CD4-positive, alpha-beta T cell treated with Interleukin-6 for 4 hours (primary cell): ENCODE results near the gene CDC42BPG.

Experiments
- DNase-seq: peaks from one replicate; pipeline ENCODE4 v3.0.0-alpha.2; 2020; ENCODE audit warnings: mixed read lengths

Gene CDC42BPG

DNA sequence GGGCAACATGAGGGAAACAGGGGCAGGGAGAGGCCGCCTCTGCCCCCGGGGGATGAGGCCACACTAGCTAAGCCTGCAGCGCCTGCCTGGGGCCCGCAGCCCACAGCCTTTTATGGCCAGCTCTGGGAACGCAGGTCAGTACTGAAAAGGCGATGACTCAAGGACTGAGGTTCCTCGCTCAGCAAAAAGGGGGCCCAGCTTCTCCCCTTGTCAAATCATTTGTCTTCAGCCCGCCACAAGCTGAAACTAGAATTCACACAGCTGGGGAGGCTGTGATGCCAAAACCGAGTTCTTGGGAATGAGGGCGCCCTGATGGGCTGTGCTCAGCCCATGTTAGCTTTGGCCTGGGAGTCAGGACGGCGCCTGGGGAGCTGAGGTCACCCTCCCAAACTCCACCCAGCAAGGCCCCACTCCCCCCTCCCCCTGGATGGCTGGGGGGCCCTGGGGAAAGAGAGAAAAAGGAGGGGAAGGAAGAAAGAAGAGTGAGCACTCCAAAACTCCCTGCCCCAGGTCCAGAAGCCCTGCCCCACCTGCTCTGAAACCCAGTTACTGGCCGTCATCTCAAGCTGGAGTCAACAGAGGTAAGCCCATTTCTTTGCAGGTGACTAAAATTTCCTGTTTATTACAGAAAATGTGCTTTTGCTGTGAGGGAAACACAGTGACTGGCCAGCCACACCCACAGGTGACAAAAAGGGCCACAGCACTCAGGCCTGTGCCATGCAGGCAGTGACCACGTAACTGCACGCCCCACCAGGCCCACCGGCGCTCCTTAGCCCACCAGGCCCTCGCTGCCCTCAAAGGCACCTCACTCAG lies 20.2 kb upstream of the CDC42BPG start:
- peak; percentile 60 for DNase-seq

DNA sequence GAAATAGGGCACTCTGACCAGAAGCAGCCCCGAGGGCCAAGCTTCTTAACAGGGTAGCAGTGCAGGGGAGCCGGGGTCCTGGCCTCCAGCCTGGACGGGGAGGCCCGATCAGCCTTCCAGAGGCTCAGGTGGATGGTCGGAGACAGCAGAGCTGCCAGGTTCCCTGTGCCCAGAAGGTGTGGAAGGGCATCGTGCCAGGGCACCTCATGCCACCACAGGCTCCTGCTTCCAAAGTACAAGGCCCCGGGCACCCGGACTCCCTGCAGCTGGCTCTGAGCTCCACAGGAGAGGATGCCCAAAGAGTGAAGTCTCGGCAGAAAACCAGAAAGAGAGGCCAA lies 19.7 kb upstream of the CDC42BPG start:
- no peak for DNase-seq

DNA sequence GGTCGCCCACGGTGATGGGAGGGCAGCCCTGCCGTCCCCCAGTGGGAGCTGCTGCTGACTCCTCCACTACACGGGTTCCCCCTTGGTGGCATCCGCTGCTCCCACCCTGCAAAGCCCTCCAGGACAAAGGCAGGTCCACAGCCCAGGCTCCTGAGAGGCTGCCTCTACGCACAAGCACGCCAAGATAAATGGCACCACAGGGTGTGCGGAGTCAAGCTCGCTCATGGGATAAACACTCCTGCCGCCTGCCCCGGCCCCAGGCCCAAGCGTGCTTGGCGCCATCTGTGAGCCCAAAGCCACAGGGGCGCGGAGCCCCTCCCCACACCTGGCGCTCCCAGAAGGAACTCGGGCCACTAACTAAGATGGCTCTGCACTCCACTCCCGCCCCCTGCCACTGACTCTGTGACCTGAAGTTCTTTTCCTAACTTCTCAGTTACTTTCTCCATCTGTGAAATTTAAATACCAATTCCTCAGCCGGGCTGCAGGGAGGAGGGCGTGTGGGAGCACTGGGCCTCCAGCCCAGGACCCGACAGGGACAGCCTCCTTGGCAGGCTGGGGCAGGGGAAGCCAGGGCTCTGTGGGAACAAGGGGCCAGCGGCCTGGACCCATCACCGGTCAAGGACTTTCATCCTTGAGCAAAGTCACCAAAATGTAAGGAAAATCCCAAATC lies 19.1 kb upstream of the CDC42BPG start:
- no peak for DNase-seq

DNA sequence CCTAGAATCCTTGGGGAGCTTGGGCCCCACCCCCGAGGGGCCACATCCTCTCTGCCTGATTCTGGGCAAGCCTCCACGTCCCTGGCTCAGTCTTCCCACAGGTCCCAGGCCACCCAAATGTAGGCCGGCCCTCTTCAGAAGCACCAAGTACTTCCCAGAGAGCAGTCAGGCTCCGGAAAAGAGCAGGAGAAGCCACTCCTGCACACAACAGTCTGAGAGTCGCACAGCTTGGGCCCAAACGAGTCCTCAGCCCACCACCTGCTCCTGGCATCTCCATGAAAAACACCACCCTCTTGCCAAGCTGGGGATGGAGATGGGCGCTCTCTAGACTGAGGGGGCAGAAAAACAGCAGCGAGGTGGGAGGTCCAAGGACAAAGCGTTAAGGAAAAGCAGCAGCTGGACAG lies 18.5 kb upstream of the CDC42BPG start:
- DNase-seq, result no peak

DNA sequence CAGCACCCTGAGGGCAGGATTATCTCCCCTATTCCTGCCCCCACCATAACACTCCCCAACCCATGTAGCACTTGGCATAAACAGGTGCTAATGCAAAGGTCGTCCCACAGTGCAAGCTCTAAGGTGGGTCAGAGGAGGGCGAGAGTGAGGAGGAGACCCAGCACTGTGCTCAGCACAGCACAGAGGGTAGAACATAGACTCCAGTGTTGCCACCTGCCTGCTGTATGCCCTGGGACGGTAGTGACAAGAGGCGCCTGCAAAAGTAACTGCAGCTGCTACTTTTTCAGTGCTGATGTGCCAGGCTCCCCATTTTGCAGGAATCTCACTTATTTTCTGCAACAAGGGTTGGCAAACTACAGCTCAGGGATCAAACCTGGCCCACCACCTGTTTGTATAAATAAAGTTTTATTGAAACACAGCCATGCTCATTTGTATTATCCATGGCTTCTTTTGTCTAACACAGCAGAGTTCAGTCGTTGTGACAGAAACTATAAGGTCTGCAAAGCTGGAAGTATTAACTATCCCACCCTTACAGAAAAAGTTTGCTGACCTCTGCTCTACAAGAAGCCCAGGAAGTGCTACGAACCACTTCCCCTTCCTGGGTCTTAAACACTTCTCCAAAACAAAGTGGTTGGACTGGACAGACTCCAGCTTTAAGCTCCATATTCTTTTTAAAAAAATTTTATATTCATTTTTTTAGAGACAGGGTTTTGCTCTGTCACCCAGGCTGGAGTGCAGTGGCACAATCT lies 16.9 kb upstream of the CDC42BPG start:
- peak; percentile 48 for DNase-seq

DNA sequence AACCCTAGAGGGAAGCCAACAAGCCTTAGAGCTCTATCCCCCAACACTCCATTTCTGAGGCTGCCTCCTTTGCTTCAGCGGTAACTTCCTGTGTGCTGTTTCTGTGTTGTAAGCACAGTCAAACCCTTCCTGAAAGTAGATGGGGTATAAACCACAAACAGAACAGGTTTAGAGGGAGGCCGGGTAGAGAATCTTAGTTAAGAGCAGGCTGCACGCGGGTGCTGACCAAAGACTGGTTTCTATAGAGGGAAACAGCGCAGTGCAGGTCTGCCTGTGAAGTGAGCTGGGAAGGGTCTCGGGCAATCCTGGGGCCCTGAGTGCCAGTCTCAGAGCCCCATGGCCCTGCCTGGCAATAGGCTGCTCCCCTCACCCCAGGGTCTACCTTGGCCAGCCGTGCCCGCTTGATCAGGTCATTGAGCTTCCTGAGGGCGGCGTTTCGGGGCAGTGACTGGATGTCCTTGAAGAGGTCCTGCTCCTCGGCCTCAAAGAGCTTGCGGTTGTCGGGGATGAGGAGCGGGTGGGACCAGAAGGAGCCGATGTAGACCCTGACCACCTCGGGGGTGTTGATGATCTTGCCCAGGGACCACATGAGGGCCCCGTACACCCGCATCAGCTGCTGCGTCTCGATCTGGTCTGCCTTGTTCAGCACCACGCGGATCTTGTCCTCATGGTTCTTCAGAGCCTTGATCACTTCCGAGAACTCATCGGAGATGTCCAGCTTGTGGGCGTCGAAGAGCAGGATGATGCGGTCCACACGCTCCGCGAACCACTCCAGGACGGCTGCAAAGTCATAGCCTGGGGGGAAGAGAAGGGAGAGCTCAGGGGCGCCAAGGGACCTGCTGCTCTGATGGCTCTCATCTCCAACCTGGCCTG lies 15.3 kb upstream of the CDC42BPG start:
- DNase-seq, result peak; percentile 69

DNA sequence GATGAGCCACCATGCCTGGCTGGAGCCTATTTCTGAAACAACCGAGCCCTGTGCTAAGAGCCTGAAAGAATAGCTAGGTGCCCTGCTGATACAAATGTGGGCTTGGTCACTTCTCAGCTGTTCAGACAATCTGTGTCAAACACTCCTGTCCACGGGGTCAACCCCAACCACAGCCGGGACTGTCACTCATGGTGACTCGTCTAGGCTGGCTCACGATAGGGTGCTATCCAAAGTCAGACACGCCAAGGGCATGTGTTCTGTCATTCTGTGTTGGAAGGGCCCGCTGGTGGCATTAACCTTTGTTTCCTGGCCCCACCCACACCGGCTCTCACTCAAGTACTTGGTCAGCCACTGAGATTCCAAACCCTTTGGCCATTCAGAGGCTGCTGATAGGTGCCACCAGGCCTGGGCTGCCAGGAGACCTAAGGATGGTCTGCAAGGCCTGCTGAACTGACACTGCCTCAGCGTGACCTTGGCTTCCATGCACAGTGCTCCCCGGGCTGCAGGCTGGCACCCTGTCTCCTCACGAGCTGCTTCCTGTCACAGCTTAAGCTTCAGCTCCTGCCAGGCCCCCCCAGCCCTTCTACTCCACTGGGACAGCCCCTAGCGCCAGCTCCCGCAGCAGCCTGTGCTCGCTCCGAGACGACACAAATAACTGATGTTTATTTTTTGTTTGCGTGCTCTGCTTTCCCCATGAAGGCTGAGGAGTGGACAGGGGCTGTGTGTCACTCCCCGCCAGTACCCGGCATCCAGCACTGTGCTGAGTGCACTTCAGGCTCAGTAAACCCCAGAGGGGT lies 14.2 kb upstream of the CDC42BPG start:
- peak; percentile 84 for DNase-seq

DNA sequence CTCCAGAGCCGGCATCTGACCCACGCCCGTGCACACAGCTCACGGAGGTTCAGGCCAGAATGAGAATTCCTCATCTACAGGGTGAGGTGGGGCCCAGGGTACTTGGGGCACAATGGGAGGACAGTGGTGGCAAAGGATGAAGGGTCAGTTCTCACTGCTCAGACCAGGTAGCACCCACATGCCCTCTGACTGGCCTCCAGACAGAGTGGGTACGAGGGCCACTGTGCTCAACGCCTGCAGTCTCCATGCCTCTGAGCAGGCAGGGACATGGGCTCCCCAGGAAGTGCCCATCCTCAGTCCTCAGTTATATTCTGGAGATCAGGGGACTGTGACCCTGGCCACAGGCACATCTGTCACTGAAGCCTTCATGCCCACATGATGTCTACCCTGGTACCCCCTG lies 13.0 kb upstream of the CDC42BPG start:
- DNase-seq, result no peak

DNA sequence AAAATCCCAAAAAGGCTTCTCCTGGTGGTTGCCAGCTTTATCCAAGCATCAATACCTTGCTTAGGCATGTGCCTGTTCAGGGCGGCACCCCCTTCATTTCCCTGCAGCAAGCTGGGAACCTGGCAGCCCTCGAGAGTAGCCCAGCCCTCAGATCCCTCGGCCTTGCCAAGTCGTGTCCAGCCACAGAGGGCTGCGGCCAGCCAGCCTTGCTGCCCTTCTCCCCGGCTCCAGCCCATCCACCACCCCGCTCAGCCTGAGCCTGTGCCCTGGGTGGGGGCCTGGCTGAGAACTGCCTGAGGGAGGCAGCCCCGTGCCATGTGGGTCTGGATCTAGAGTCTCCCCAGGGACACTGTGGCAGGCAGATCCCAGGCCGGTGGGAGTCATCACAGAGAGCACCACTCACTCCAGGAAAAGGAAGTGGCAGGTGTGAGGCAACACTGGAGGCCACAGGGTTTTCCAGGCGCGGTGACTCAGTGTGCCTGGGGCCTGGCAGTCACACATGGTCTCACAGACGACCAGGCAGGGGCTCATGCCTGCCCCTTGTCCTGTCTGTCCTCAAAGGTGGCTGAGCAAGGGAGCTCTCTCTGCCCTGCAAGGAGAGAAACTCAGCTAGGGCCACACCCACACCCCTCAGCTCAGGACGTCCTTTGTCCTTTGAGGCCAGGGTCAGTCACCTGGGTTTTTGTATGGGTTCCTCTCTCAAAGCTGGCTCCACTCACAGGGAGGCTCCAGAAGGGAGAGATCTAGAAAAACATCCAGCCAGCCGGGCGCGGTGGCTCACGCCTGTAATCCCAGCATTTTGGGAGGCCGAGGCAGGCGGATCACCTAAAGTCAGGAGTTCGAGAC lies 12.2 kb upstream of the CDC42BPG start:
- peak; percentile 59 for DNase-seq

DNA sequence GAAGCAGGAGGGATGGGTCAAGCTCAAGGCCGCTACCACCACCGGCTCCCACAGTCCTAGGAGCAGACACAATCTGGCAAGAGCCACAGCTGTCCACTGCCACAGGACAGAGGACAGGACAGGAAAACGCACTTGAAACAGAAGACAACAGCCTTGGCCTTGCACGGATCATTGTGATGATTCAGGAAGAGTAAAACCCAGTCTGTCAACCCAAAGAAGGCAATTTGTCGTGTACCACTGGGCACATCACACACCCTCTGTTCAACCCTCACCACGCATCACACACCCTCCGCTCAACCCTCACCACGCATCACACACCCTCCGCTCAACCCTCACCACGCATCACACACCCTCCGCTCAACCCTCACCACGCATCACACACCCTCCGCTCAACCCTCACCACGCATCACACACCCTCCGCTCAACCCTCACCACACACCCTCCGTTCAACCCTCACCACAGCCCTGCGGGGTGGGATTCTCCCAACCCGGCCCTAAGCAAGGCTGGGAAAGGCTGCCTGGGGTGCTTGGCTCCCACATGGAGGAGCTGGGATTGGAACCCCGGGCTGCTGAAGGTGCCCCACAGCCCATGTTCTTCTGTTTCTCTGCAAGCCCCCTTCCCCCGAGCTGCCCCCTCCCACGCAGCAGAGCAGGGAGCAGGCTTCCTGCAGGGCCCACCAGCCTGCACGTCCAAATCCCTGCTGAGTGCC lies 11.3 kb upstream of the CDC42BPG start:
- peak; percentile 7 for DNase-seq

DNA sequence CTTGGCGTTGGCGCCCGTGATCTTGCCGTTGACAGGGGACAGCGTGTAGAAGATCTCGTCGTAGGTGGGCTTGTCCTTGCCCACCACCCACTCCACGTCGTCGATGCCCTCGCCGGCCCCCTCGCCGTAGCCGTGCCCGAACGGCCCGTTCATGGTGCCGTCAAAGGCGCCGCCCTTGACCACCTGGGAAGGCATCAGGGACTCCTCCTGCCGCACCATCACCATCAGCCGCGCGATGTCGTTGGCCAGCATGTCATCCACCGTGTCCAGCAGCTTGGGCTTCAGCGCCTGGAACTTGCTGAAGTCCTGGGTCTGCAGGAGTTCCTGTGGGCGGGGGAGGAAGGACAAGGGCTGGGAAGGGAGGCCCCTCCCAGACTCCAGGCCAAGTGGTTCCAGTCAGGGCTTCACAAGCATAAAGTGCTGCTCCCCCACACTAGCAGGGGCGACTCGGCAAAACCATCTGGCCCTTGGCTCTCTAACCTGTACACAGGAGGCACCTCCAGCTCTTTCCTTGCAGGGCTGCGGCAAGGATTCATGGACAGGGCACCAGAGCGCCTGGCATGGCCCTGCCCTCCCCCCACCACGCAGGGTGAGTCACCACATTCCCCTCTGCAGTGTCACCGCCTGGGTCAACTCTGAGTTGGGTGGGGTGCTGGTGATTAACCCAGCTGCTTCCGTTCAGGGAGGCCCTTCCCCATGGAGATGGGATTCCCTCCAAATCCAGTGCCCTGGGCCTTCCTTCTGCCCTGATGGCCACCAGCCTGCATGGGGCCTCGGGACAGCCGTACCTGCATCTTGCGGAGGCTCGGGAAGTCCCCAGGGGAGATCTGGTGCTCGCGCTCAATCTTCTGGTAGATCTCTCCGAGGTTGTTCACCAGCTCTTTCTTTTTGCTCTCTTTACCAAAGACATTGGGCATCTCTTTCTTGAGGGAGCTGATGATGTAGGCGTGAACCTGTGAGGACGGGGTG lies 10.4 kb upstream of the CDC42BPG start:
- peak; percentile 67 for DNase-seq

DNA sequence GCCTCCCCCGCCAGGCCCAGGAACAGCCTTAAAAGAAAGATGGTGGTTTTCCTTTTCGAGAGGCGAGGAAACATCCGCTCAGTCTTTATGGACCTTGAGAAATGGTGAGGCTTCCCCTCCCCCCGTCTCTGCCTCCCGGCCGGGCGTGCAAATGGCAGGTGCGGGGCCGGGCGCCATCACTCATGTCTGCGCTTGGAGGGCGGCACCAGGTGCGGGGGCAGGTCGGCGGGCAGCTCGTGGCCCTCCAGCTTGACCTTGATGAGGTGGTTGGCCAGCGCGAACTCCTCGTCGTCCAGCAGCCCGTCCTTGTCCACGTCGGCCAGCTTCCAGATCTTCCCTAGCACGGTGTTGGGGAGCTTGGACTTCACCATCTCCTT lies 9.7 kb upstream of the CDC42BPG start:
- DNase-seq, result no peak

DNA sequence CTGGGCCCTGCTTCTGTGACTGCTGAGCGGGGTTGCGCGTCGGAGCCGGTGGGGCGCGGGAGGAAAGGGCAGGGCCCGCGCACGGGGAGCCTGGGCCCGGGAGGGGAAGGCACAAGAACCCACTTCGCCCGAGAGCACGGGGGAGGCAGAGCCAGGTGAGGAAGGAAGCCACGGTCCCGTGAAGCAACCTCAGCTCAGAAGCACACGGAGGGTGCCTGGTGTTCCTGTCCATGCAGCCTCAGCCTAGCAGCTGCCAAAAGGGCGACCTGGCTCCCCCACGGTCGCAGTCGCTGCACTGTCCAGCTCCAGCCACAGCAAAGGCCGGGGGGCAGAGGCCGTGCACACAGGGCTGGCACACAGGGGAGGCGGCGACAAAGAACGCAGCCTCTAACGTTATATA lies 9.3 kb upstream of the CDC42BPG start:
- peak; percentile 76 for DNase-seq

DNA sequence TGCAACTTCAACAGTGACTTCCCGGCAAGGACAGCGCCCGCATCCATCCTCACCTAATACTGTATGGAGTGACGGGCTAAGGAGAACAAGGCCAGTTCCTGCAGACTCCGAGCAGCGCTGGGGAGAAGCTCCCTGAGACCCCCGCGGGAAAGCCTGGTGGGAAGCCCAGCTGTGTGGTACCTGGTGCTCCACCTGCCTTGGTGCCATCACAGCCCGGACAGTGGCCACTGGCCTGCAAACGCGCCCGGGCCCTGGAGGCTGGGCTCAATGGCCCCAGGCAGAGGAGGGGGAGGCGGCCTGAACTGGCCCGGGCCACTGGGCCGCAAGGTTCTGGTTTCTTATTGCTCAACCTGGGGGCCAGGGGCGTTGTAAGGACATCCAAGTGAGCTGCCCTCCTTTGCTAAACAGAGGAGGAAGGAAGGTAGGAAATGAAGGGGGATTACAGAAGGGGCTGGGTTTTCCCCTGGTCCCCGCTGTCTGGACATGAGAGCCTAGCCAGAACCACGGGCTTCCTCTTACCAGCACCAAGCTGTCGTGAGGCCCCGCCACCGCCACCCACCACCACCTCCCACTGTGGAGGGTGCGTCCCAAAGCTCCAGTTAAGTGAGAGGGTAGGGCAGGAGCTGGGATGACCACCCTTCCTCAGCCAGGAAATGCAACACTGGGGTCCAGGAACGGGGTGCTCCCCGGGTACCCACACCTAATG lies 8.5 kb upstream of the CDC42BPG start:
- DNase-seq, result no peak

DNA sequence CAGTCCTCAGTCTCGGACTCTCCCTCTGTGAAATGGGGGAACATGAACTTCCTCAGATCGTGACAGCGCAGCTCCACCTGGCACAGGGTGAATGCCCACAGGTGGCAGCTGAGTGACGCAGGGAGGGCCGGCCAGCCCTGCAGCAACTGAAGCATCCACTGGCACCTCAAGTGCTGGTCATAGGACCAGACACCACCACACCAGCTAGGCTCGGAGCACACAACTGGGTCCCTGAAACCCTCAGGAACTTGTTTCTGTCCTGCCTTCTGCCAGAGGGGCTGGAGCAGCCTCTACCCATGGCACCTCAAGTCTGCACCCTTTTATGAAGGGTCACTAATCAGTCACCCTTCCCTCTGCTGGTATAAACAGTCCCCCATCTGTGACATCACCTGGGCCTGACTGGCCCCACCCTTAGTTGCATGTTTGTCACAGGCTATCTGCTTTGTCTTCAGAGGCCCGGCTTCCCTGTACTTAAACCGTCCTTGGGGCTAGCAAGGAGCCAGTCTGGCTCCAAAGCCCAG lies 7.4 kb upstream of the CDC42BPG start:
- DNase-seq, result peak; percentile 39

DNA sequence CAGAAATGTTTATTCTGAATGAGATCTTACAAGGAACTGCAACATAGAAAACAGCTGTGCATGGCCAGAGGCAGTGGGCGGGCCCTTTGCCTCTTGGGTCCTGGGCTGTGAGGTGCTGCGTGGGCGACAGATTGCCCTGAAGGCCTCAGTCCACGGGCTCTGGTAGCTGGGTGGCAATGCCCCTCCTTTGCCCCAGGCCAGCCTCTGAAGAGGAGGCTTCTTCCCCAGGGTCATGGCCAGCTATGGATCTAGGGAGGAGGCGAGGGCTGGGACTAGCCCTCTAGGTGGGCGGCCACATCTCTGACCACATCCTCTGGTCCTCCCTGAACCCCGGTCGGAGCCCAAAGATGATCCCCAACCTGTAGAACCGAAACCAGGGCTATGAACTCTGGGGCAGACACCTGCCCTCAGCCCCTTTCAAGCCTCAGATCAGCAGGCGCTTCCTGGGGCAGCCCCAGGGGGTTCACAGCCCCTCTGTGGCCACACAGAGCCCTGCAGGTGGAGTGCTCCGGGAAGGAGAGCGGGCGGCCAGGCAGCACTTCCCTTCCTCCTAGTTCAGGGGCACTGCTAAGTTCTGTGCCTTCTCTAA lies 6.6 kb upstream of the CDC42BPG start:
- peak; percentile 55 for DNase-seq

DNA sequence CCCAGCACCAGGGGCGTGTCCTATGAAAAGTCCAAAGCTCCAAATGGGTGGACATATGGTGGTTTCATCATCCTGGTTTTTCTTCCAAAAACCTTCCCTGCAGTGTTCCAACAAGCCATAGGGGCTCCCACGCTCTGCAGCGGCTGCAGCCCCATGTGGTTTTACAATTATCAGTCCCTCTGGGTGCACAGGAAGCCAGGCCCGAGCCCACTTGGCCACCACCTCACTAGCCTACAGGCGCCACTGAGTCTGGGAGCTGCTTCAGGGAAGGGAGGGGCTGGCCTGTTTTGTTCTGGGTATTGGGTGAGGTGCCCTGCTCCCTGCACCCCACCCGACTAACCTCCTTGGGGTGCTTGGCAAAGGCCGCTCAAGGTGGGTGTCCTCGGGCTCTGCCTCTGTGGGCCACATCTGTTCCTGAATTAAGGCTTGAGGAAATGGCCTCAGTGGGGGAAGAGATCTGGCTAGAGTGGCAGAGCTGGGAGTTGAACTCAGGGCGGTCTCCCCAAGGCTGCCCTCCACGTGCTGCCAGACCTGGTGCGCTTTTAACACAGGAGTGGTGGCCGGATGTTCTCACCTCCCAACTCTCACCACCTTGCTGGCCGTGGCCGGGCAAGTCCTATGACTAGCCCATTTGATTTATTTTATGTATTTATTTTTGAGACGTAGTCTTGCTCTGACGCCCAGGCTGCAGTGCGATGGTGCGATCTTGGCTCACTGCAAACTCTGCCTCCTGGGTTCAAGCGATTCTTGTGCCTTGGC lies 5.3 kb upstream of the CDC42BPG start:
- no peak for DNase-seq
